Measurements from ENCODE around the gene GPRIN2.
A peak's percentile ranks its signal among the peaks of the same experiment; 100 is the strongest.

GPRIN2 gene

GRCh38 chr10:46565591-46566332 is 9.3 kb upstream of the GPRIN2 start:
- peak; percentile 40 for DNase-seq

- DNase-seq: no peak
Measured at GRCh38 chr10:46560952-46561351, 4.5 kb upstream of the GPRIN2 start.

DNA sequence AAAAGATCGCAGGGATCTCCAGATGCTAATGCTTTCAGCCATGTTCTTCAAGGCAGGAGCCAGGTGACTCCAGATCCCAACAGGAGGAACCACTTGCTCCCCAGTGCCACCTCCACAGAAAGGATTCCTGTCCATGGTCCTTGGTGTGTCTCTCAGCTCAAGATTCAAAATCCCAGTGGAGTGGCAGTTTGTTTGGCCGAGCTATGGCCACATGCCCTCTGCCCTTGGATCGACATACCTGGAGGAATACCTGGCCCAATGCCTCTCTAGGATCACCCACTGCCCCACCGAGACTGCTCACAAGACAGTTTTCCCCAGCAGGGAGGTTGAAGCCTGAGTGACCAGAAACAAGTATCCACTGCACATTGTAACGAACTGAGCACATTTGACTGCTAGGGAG is 3.9 kb upstream of the GPRIN2 start:
- DNase-seq: no peak

GRCh38 chr10:46559231-46559671 is 2.8 kb upstream of the GPRIN2 start:
- DNase-seq: no peak

GRCh38 chr10:46558392-46559185 is 2.1 kb upstream of the GPRIN2 start:
- peak; percentile 13 for DNase-seq

DNA sequence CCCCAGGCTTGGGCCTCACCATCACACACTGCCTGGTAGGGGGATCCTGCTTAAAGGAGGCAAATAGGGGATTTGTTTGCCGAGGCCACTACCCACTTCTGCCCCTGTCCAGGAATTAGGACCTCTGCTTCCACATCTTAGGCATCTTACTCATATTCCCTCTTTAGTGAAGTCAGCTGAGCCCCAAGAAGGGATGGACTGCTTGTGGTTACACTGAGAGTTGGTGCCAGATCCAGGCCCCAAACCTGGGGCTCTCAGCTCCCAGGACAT is 1.6 kb upstream of the GPRIN2 start:
- DNase-seq: no peak

GRCh38 chr10:46557319-46558121 is 1.1 kb upstream of the GPRIN2 start:
- peak; percentile 14 for DNase-seq

- DNase-seq: peak; percentile 14
Measured at GRCh38 chr10:46555713-46556514, 544 bp downstream of the GPRIN2 start.

DNA sequence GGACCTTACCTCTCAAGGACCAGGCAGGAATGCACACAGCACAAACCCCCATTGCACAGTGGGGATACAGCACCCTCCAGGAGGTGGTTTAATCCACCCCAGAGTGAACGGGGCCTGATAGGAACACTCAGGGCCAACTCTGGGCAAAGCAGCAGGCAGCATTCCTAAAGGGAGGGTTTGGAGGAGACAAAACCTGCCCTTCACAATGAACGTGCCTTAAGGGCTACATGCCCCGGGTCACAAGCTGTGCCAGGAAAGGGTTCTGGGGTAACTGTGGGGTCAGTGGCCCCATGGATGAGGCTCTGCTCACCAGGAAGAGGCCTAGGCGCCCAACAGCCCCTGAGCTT is 1.1 kb downstream of the GPRIN2 start:
- DNase-seq: peak; percentile 9

- DNase-seq: no peak
Measured at GRCh38 chr10:46554166-46554781, 2.2 kb downstream of the GPRIN2 start.

- peak; percentile 13 for DNase-seq
Measured at GRCh38 chr10:46553238-46554049, 3.0 kb downstream of the GPRIN2 start.

DNA sequence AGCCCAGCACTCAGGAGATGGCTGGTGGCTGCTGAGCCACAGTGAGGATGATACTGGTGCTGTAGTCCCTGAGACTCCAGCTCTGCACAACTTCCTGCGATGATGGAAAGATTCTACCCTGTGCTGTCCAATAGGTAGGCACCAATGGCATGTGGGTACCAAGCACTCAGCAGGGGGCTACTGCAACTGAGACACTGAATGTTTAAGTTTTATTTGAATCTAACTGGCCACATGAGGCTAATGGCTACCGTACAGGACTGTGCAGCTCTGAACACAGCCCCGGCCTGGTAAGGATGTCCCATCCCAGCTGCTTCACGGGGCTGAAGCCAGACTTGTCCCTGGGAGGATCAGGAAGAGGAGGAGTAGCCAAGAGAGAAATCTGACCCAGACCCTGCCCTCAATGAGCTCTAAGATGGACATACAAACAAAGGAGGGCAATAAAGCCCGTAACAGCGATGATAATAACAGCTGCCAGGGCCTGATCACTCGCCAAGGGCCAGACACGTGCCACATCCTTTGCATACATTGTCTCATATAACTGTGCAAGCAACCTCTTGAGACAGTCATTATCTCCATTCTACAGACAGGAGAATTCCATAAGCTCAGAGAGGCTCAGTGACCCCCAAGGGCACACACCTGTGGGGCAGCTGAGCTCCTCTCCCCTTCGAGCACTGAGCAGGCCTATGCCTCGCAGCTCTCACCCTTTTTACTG is 3.8 kb downstream of the GPRIN2 start:
- peak; percentile 9 for DNase-seq

DNA sequence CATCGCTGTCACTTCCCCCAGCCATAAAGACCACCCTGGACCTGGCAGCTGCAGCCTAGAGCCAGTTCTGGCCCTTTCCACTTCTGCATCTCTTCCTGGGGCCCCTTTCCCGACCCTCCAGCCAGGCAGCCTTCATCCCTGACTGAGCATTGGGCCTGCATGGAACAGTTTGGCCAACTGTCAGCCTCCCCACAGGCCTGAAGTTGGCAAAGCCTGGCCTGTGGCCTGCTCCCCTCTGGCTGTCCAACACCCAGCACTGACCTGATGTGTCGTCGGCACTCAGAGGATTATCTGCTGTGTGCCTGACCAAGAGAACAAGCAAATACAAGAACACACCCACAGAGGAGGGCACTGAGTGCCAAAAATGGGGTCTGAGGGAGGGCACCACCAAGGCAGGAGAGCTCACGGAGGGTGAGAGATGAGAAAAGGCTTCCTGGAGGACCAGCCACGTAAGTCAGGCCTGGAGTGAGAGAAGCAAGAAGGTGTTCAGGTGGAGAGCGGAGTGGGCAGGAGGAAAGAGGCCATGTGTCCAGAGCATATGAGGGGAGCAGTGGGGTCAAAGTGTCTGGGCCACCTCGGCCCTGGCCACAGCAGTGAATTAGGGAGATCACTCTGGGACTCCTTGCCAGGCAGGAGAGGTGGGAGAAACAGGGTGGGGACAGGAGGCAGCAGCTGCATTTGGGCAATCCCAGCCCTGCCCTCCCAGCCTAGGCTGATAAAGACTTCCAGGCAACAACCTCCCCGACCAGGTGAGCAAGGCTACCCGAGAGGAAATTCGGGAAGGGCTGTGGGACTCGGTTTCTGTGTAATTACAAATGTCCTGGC is 4.5 kb downstream of the GPRIN2 start:
- peak; percentile 11 for DNase-seq

GRCh38 chr10:46550795-46551700 is 5.4 kb downstream of the GPRIN2 start:
- DNase-seq: peak; percentile 12

GRCh38 chr10:46550076-46550790 is 6.2 kb downstream of the GPRIN2 start:
- peak; percentile 12 for DNase-seq

DNA sequence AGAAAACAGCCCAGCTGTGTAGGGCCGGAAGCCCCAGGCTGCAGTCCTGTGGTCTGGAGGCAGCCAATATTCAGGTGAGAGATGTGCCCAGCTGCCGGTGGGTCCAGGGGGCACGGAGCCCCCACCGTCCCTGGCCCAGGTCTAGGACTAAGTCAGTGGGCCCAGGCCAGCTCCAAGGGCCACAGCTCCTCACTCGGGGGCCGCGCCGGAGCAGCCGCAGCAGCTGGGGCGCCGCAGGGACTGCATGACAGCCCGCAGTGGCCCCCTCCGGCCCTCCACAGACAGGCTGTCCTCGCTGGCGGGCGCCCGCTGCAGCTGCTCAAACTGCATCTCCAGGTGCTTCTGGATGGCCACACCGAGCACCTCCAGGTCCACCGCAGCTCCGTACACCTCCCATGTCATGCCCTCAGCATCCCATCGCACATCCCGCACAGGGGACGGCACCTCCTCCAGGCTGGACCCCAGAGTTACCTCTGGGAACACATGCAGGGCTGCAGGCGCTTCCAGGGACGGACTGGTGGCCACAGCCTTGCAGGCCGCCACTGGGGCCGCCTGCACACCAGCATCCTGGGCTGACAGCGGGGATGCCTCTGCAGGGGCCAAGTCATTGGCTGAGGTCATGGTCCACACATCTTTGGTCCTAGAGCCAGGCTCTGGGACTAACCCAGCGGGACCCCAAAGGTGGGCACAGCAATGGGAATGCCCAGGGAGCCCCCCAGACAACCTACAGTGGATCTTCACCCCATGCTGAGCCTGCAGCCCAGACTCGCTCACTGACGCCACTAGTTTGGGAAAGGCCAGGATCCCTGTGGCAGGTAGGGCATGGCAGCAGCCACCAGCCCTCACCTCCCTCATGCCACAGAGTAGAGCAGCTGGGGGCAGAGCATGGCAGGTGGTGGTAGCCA is 7.0 kb downstream of the GPRIN2 start:
- DNase-seq: peak; percentile 16

DNA sequence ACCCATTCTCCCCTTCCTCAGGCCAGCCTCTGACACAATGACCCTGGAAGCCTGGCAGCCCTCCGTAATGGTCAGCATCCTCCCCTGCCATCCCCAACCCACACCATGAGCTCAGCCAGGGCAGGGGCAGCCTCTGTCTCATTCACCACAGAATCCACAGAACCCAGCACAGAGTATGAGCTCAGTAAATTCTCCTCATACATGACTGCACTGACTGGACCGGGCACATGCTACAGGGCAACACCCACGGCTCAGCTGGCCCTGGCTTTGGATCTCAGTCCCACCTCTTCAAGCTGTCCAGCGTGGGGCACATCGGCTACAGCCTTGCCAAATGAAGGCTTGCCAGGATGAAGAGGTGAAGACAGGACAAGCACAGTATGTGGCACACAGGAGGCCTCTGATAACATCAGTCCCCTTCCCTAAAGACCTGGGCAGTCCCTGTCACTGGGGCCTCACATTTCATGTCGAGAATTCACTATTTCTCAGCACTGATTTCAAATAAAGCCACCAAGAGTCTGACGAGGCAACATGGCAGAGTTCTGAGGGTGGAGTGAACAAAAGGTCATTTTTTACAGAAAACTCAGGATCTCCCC is 7.9 kb downstream of the GPRIN2 start:
- DNase-seq: peak; percentile 14

Measured in activated CD8-positive, alpha-beta memory T cell treated with anti-CD3 and anti-CD28 coated beads, Interleukin-2, amount 50 U/mL, for 4 hours (primary cell).